ENCODE measurements around the gene SZT2.
"Not testable (repeated sequence)": the region's sequence is repeated elsewhere in the genome, so short reads cannot be mapped to it uniquely, and the experiment has no call there.

Gene SZT2

DNA sequence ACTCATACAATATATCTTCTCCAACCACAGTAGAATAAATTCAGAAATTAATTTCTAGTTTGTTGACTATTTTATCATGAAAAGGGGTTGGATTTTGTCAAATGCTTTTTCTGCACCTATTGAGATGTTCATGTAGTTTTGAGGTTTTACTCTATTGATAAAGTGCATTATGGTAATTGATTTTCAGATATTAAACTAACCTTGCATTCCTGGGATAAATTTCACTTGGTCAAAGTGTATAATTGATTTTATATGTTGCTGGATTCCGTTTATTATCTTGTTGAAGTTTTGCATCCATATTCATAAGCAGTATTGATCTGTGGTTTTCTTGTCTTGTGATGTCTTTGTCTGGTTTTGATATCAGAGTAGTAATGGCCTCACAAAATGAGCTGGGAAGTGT is 98.5 kb downstream of the SZT2 start:
- H3K4me3 ChIP-seq (ENCODE audit: low read depth, low read length), result no peak overlapping the region
- TF ChIP-seq, protein P1, sequence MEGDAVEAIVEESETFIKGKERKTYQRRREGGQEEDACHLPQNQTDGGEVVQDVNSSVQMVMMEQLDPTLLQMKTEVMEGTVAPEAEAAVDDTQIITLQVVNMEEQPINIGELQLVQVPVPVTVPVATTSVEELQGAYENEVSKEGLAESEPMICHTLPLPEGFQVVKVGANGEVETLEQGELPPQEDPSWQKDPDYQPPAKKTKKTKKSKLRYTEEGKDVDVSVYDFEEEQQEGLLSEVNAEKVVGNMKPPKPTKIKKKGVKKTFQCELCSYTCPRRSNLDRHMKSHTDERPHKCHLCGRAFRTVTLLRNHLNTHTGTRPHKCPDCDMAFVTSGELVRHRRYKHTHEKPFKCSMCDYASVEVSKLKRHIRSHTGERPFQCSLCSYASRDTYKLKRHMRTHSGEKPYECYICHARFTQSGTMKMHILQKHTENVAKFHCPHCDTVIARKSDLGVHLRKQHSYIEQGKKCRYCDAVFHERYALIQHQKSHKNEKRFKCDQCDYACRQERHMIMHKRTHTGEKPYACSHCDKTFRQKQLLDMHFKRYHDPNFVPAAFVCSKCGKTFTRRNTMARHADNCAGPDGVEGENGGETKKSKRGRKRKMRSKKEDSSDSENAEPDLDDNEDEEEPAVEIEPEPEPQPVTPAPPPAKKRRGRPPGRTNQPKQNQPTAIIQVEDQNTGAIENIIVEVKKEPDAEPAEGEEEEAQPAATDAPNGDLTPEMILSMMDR (IDR thresholded peaks at IDR 0.05; ENCODE audit: low read depth, low read length, missing control alignments), result no peak
- no peak for DNase-seq (ENCODE audit: low read depth)

DNA sequence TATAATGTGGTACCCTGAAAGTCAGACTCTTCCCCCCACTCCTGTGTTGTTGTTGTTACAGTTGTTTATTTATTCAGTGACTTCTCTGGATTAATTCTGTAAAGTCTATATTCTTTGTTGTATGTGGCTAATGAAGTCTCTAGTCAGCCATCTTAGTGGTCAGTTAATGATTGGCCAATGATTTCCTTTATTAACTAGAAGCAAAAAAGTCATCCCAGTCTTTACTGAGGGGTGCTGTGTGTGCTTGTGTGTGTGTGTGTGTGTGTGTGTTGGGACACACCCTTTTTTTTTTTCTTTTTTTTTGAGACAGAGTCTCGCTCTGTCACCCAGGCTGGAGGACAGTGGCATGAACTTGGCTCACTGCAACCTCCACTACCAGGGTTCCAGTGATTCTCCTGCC is 101.4 kb downstream of the SZT2 start:
- H3K4me3 ChIP-seq (ENCODE audit: low read depth, low read length), result no peak overlapping the region
- TF ChIP-seq, protein P1 (IDR thresholded peaks at IDR 0.05; ENCODE audit: low read depth, low read length, missing control alignments), result no peak
- no peak for DNase-seq (ENCODE audit: low read depth)

DNA sequence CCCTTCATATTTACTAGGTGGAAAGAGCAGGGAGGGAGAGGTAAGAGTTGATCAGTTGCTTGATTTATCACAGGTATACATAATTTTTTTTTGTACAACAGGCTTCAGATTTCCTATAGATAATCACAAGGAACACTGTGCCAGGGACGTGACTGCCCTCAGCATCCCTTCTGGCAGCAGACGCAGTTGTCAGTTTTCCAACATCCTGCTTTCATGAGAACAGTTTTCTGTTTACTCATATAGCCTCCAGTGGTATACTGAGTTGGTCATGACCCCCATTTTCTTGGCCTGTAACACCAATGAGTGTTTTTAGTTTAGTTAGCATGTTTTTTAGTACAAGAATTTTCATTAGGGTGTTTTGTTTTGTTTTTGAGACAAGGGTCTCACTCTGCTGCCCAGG is 103.1 kb downstream of the SZT2 start:
- no peak for DNase-seq (ENCODE audit: low read depth)
- H3K4me3 ChIP-seq (ENCODE audit: low read depth, low read length), result no peak overlapping the region
- TF ChIP-seq, protein P1 (IDR thresholded peaks at IDR 0.05; ENCODE audit: low read depth, low read length, missing control alignments), result no peak

DNA sequence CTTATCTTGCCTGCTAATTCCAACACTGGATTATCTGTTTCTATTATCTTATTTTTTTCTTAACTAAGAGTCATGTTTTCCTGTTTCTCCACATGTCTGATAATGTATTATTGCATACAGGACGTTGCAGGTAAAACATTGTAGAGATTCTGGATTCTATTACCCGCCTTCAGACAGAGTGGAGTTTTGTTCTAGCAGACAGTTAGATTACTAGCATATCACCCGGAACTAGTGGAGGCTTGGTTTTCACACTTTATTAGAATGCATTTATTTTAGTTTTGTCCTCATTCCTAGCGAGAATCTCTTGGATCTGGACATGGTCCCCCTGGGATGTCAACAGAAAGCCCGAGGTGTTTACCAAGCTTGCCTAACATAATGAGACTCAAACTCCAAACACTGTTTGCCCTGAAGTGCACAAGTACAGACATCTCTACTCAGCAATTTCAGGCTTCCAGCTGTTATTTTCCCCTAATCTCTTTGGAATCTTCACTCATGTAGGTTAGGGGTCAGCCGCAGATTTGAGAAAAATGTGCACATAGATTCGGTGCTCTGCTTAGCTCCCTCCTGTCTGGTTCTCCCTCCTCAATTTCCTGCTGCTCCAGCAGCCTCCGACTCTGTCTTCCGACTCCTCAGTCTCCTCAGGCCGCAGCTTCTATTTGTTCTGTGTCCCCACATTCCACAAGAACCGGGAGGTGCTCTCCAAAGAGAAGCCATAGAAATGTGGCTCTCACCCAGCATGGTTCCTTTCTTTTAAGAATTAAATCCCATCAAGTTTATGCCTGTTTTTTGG is 104.2 kb downstream of the SZT2 start:
- TF ChIP-seq, protein P1 (IDR thresholded peaks at IDR 0.05; ENCODE audit: low read depth, low read length, missing control alignments), result no peak
- no peak overlapping the region for H3K4me3 ChIP-seq (ENCODE audit: low read depth, low read length)
- no peak for DNase-seq (ENCODE audit: low read depth)

DNA sequence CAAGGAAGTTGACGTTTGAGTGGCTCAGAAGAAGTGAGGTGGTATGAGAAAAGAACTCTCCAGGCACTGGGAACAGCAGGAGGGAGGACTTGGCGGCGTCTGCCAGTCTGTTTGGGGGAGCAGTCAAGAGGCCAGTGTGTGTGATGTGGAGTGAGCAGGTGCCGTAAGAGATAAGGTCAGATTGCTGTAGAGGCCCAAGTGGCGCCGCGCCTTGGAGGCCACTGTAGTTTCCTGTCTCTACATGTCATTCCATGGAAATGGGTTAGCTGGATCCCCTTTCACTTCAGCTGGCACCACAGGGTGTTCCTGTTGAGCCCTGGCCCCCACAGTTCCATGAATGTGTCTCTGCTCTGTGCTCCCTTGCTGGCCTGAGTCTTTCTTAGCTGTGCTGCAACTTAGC is 105.5 kb downstream of the SZT2 start:
- H3K4me3 ChIP-seq (ENCODE audit: low read depth, low read length), result no peak overlapping the region
- TF ChIP-seq, protein P1 (IDR thresholded peaks at IDR 0.05; ENCODE audit: low read depth, low read length, missing control alignments), result no peak
- DNase-seq (ENCODE audit: low read depth), result no peak

DNA sequence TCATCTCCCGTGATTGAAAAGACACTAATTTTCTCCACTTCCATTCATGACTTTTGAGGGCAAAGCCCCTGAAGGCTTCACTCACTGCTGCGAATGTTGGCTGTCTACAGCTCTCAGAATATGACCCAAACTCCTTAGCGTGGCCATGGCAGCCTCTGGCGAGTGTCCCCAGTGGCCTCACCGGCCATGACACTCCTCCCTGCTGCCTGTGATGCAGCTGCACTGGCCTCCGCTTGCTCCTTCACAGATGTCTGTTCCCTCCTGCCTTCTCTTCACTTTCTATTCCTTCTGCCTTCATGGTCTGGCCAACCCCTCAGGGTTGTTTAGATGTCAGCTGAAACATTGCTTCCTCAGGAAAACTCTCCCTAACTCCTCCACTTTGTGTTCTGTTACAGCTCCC is 110.2 kb downstream of the SZT2 start:
- H3K4me3 ChIP-seq (ENCODE audit: low read depth, low read length), result no peak overlapping the region
- TF ChIP-seq, protein P1 (IDR thresholded peaks at IDR 0.05; ENCODE audit: low read depth, low read length, missing control alignments), result no peak
- DNase-seq (ENCODE audit: low read depth), result no peak

DNA sequence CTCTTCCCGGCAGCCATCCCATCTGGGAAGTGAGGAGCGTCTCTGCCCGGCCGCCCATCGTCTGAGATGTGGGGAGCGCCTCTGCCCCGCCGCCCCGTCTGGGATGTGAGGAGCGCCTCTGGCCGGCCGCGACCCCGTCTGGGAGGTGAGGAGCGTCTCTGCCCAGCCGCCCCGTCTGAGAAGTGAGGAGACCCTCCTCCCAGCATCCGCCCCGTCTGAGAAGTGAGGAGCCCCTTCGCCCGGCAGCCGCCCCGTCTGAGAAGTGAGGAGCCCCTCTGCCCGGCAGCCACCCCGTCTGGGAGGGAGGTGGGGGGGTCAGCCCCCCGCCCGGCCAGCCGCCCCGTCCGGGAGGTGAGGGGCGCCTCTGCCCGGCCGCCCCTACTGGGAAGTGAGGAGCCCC is 112.1 kb downstream of the SZT2 start:
- not testable (repeated sequence) for H3K4me3 ChIP-seq (ENCODE audit: low read depth, low read length); DNase-seq (ENCODE audit: low read depth)

Data from GM12864 (cell line).